Osteocyte (in vitro differentiated cells): ENCODE data around the gene DNAI1. TPM values are rescaled to one million over a fixed set of nuclear protein-coding genes. Genes with fewer than 3 reads are reported as not detected.

Experiments used
- DNase-seq: peaks from one replicate; pipeline ENCODE4 v3.0.0; 2021; ENCODE audit warnings: mixed read lengths; ENCODE audit not compliant: unreplicated experiment; ENCODE audit errors: extremely low spot score
- H3K27ac Mint-ChIP-seq: one replicate; pipeline ENCODE4 v1.8.0; 2021; ENCODE audit warnings: mild to moderate bottlenecking, mixed read lengths; ENCODE audit not compliant: unreplicated experiment
- H3K27me3 Mint-ChIP-seq: one replicate; pipeline ENCODE4 v1.8.0; 2021; ENCODE audit warnings: mixed read lengths; ENCODE audit not compliant: unreplicated experiment
- H3K36me3 Mint-ChIP-seq: one replicate; pipeline ENCODE4 v1.8.0; 2021; ENCODE audit warnings: mixed read lengths; ENCODE audit not compliant: unreplicated experiment
- H3K4me1 Mint-ChIP-seq: one replicate; pipeline ENCODE4 v1.8.0; 2021; ENCODE audit warnings: mixed read lengths; ENCODE audit not compliant: unreplicated experiment
- H3K4me3 Mint-ChIP-seq: one replicate; pipeline ENCODE4 v1.8.0; 2021; ENCODE audit warnings: mild to moderate bottlenecking, moderate library complexity, mixed read lengths; ENCODE audit not compliant: unreplicated experiment
- H3K9me3 Mint-ChIP-seq: one replicate; pipeline ENCODE4 v1.8.0; 2021; ENCODE audit warnings: mixed read lengths; ENCODE audit not compliant: unreplicated experiment
- CTCF ChIP-seq: fragments of 200-600 bp; sonication (generic); IDR thresholded peaks from 2 replicates; pipeline ENCODE4 v1.5.0; 2021; ENCODE audit warnings: antibody characterized with exemption, mild to moderate bottlenecking, moderate library complexity
- total RNA-seq: library from RNA; stranded (reverse); gene quantifications from 2 replicates; pipeline ENCODE4 v1.2.1, GENCODE V29; 2021

Gene DNAI1
- total RNA-seq, 1 donor from 2014 or later = not detected

GRCh38 chr9:34419716-34420504 lies 38.7 kb upstream of the DNAI1 start:
- H3K9me3 Mint-ChIP-seq = no peaks in the 10 kb centered on the region
- no peaks in the 10 kb centered on the region for H3K36me3 Mint-ChIP-seq
- TF ChIP-seq CTCF = no peak
- DNase-seq = no peak
- H3K27ac Mint-ChIP-seq = no peak overlapping the region
- peaks cover 2% of the 10 kb centered on the region for H3K4me1 Mint-ChIP-seq
- H3K4me3 Mint-ChIP-seq = no peak overlapping the region
- no peaks in the 10 kb centered on the region for H3K27me3 Mint-ChIP-seq

- no peak for TF ChIP-seq CTCF
- DNase-seq = no peak
- Mint-ChIP-seq H3K4me1 (peaks cover 12% of the 10 kb centered on the region), H3K27ac (no peak overlapping the region), H3K4me3 (no peak overlapping the region), H3K27me3 (no peaks in the 10 kb centered on the region), H3K36me3 (peaks cover 2% of the 10 kb centered on the region), H3K9me3 (no peaks in the 10 kb centered on the region)
Observed at GRCh38 chr9:34426347-34427074, 32.1 kb upstream of the DNAI1 start.

GRCh38 chr9:34428325-34428958 lies 30.2 kb upstream of the DNAI1 start:
- TF ChIP-seq CTCF = no peak
- DNase-seq = no peak
- no peak overlapping the region for H3K4me3 Mint-ChIP-seq
- H3K4me1 Mint-ChIP-seq = peaks cover 12% of the 10 kb centered on the region
- H3K36me3 Mint-ChIP-seq = peaks cover 2% of the 10 kb centered on the region
- no peak overlapping the region for H3K27ac Mint-ChIP-seq
- no peaks in the 10 kb centered on the region for H3K9me3 Mint-ChIP-seq
- H3K27me3 Mint-ChIP-seq = no peaks in the 10 kb centered on the region

- Mint-ChIP-seq H3K36me3 (peaks cover 2% of the 10 kb centered on the region), H3K27me3 (no peaks in the 10 kb centered on the region), H3K4me1 (peaks cover 12% of the 10 kb centered on the region), H3K9me3 (no peaks in the 10 kb centered on the region), H3K27ac (no peak overlapping the region), H3K4me3 (no peak overlapping the region)
- DNase-seq = no peak
- no peak for TF ChIP-seq CTCF
Observed at GRCh38 chr9:34430843-34431437, 27.7 kb upstream of the DNAI1 start.
